ENCODE measurements around the gene CYP27A1. TPM values are rescaled to one million over a fixed set of nuclear protein-coding genes. Genes with fewer than 3 reads are reported as not detected.

The CYP27A1 gene
- total RNA-seq, 6 experiments from 2014 or later = 209 to 463 (median 238) TPM

- DNase-seq (no peak), ATAC-seq (no peak)
- Histone ChIP-seq H3K4me1 (peaks cover 0 to 8% (median 1%) of the 10 kb centered on the region in 4 donors), H3K9me3 (no peaks in the 10 kb centered on the region), H3K4me3 (no peak overlapping the region), H3K36me3 (no peaks in the 10 kb centered on the region), H3K27me3 (peaks cover 0 to 6% of the 10 kb centered on the region in 2 donors), H3K27ac (no peak overlapping the region)
- intact Hi-C loops (cut with DNase I) = loop anchor here in 1 of 2 donors (10.0 kb wide), 1 partner anchor 135 kb away; no protein-coding TSS in a partner anchor
- WGBS (ENCODE audit: insufficient coverage, low coverage, low lambda C conversion rate, missing lambda C conversion rate) = 7% methylated on average over 26 of the region's 47 CpGs
- no peak for TF ChIP-seq CTCF (IDR thresholded peaks at IDR 0.05)
- no peak for TF ChIP-seq POLR2A (IDR thresholded peaks at IDR 0.05)
Measured at GRCh38 chr2:218859988-218860831, 78.3 kb downstream of the CYP27A1 start.

- TF ChIP-seq POLR2A (IDR thresholded peaks at IDR 0.05) (no peak), CTCF (IDR thresholded peaks at IDR 0.05) (no peak)
Measured at GRCh38 chr2:218860950-218861381, 79.0 kb downstream of the CYP27A1 start.

DNA sequence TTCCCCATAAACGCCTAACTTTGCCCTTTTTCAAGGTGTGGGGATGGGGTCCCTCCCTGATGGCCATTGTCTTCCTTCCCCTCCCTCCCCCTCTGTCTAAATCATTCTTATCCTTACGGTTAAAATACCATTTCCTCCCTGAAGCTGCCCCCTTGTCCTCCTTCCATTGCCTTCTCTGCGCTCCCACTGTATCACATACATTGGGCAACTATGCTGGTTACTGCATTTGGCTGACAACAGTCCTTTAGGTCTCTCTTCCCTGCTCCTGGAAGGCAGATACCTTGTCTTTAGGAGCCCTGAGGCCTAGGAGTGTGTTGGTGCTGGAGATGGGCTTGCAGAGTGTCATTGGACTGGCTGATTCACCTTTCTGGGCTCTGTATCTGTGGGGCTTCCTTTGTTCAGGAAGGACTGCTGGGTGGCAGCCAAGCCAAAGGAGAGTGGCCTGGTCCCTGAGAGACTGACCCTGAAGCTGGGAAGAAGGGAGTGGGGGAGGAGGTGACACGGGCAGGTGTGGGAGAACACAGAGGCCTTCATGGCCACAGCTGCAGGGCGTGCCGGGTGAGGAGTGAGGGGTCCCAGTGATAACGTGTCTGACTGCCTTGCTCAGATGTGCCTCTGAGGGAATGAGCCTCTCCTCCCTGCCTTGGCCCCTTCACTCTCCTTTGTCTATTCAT lies 79.8 kb downstream of the CYP27A1 start:
- no peaks in the 10 kb centered on the region for H3K36me3 ChIP-seq
- H3K4me1 ChIP-seq = peaks cover 0 to 8% (median 1%) of the 10 kb centered on the region in 4 donors
- no peak overlapping the region for H3K4me3 ChIP-seq
- WGBS (ENCODE audit: insufficient coverage, low coverage, low lambda C conversion rate, missing lambda C conversion rate) = 75% methylated on average over 7 of the region's 7 CpGs
- ATAC-seq (no peak), DNase-seq (no peak)
- H3K9me3 ChIP-seq = no peaks in the 10 kb centered on the region
- no peak overlapping the region for H3K27ac ChIP-seq
- intact Hi-C loops (cut with DNase I) = no loop called here
- H3K27me3 ChIP-seq = peaks cover 0 to 6% of the 10 kb centered on the region in 2 donors
- TF ChIP-seq POLR2A (IDR thresholded peaks at IDR 0.05) (no peak), CTCF (IDR thresholded peaks at IDR 0.05) (no peak)

More at GRCh38 chr2:218860950-218861381, 79.0 kb downstream of the CYP27A1 start:
- Histone ChIP-seq H3K27me3 (peaks cover 0 to 6% of the 10 kb centered on the region in 2 donors), H3K36me3 (no peaks in the 10 kb centered on the region), H3K9me3 (no peaks in the 10 kb centered on the region), H3K4me3 (no peak overlapping the region), H3K27ac (no peak overlapping the region), H3K4me1 (peaks cover 0 to 8% (median 1%) of the 10 kb centered on the region in 4 donors)
- DNase-seq (no peak), ATAC-seq (peak; percentile 9 to 46 (median 32))
- 17% methylated on average over 2 of the region's 21 CpGs for WGBS (ENCODE audit: insufficient coverage, low coverage, low lambda C conversion rate, missing lambda C conversion rate)
- intact Hi-C loops (cut with DNase I) = no loop called here

DNA sequence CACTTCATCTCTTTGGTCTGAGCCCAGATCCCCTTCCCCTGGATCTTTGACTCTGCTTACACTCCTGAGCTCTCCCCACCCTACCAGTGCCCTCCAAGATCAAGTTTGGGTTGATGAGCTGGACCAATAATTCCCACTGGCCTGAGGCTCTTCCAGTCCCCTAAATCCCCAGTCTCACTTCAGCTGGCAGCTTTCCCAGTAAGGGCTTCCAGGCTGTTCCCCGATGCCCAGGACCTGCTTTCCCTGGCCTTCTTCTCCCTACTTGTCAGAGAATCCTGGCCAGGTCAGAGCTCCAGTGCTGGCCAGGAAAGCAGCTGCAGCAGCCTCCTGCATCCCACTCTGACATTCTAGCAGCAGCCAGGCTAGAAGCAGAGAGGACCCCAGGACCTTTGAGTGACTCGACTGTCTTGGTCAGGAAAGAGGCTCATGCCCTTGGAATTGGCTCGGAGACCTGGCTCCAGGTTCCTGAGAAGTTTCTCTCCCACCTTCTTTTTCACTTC lies 81.1 kb downstream of the CYP27A1 start:
- no peak for TF ChIP-seq POLR2A (IDR thresholded peaks at IDR 0.05)
- no peak for TF ChIP-seq CTCF (IDR thresholded peaks at IDR 0.05)
- 75% methylated on average over 2 of the region's 3 CpGs for WGBS (ENCODE audit: insufficient coverage, low coverage, low lambda C conversion rate, missing lambda C conversion rate)
- no peaks in the 10 kb centered on the region for H3K36me3 ChIP-seq
- H3K4me1 ChIP-seq = peaks cover 0 to 8% (median 1%) of the 10 kb centered on the region in 4 donors
- no peak overlapping the region for H3K27ac ChIP-seq
- DNase-seq (no peak), ATAC-seq (no peak)
- H3K27me3 ChIP-seq = peaks cover 0 to 6% of the 10 kb centered on the region in 2 donors
- H3K9me3 ChIP-seq = no peaks in the 10 kb centered on the region
- no peak overlapping the region for H3K4me3 ChIP-seq
- intact Hi-C loops (cut with DNase I) = no loop called here

Small RNA genes within 50 kb of the gene (microRNA-seq; reads per million reads assigned to microRNA genes)
- 0 reads per million in 2 donors for gene MIR9500

Other genes starting within 250 kb of the CYP27A1 start
- 1 to 10 TPM; 4.8 to 8.9 (median 6.7) TPM for gene USP37, start 213.8 kb upstream of the CYP27A1 start, total RNA-seq
- gene CNOT9, start 213.3 kb upstream of the CYP27A1 start, total RNA-seq = 10 to 100 TPM; 11.8 to 39.3 (median 19.2) TPM
- under 1 TPM; 0.31 to 0.95 (median 0.56) TPM for gene PLCD4, start 174.2 kb upstream of the CYP27A1 start, total RNA-seq
- gene ZNF142, start 122.5 kb upstream of the CYP27A1 start, total RNA-seq = 10 to 100 TPM in 2 of 6 experiments, 1 to 10 TPM in 4; 7.1 to 12.5 (median 7.5) TPM
- 10 to 100 TPM; 19.7 to 34.1 (median 28.0) TPM for gene BCS1L, start 122.5 kb upstream of the CYP27A1 start, total RNA-seq
- 10 to 100 TPM in 1 of 6 experiments, 1 to 10 TPM in 5; 7.7 to 11.1 (median 9.1) TPM for gene RNF25, start 110.1 kb upstream of the CYP27A1 start, total RNA-seq
- 10 to 100 TPM in 5 of 6 experiments, 1 to 10 TPM in 1; 9.2 to 14.0 (median 12.7) TPM for gene STK36, start 110.1 kb upstream of the CYP27A1 start, total RNA-seq
- 10 to 100 TPM in 4 of 6 experiments, 1 to 10 TPM in 2; 8.2 to 14.8 (median 11.6) TPM for gene TTLL4, start 71.3 kb upstream of the CYP27A1 start, total RNA-seq
- gene PRKAG3, start 49.7 kb downstream of the CYP27A1 start, total RNA-seq = not detected
- gene WNT6, start 77.7 kb downstream of the CYP27A1 start, total RNA-seq = under 1 TPM in 1 of 6 experiments, not detected in 5; 0.25 TPM
- gene WNT10A, start 98.7 kb downstream of the CYP27A1 start, total RNA-seq = under 1 TPM in 1 of 6 experiments, not detected in 5; 0.31 TPM
- not detected for gene CDK5R2, start 177.5 kb downstream of the CYP27A1 start, total RNA-seq
- not detected for gene FEV, start 203.0 kb downstream of the CYP27A1 start, total RNA-seq
- gene CRYBA2, start 211.3 kb downstream of the CYP27A1 start, total RNA-seq = not detected